Astrocyte of the cerebellum (primary cell): ENCODE measurements around the gene PDE4B.
"Not testable (repeated sequence)": the region's sequence is repeated elsewhere in the genome, so short reads cannot be mapped to it uniquely, and the experiment has no call there.

Source experiments
- DNase-seq: peaks from one replicate; pipeline ENCODE4 v3.0.0-alpha.2; 2011; ENCODE audit warnings: low read depth
- H3K4me3 ChIP-seq: 2 replicates; pipeline ENCODE4 v1.5.1; 2011; ENCODE audit warnings: mild to moderate bottlenecking, low read depth, low read length, moderate library complexity
- in situ Hi-C: cut with HindIII; loops from 2 replicates; pipeline ENCODE4 v1.10.0; 2017; ENCODE audit warnings: low sequenced_read_pairs
- TF ChIP-seq, protein P1 (sequence below): IDR thresholded peaks from 2 replicates; pipeline ENCODE4 v1.5.1; 2012; ENCODE audit warnings: low read length, low read depth, moderate library complexity, mild to moderate bottlenecking; ENCODE audit errors: missing control alignments

The PDE4B gene

DNA sequence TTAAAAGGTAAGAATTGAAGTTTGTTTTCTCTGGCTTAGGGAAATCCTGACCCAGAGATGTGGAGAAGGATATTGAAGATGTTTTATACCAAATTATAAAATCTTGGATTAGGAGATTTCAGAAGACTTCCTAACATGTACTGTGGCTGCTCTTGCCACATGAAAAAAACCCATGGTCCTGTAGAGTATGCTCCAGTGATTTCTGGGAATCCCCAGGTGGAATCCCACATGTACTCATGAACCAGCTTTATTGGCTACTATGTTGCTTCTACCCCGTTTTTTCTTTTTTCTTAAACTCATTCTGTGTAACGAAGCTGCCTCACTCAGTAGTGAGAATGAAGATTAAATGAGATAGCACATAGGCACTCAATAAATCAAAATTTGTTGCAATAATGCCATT is 608.5 kb downstream of the PDE4B start:
- no peak overlapping the region for H3K4me3 ChIP-seq
- in situ Hi-C loops = no loop called here
- TF ChIP-seq, protein P1, sequence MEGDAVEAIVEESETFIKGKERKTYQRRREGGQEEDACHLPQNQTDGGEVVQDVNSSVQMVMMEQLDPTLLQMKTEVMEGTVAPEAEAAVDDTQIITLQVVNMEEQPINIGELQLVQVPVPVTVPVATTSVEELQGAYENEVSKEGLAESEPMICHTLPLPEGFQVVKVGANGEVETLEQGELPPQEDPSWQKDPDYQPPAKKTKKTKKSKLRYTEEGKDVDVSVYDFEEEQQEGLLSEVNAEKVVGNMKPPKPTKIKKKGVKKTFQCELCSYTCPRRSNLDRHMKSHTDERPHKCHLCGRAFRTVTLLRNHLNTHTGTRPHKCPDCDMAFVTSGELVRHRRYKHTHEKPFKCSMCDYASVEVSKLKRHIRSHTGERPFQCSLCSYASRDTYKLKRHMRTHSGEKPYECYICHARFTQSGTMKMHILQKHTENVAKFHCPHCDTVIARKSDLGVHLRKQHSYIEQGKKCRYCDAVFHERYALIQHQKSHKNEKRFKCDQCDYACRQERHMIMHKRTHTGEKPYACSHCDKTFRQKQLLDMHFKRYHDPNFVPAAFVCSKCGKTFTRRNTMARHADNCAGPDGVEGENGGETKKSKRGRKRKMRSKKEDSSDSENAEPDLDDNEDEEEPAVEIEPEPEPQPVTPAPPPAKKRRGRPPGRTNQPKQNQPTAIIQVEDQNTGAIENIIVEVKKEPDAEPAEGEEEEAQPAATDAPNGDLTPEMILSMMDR = no peak
- DNase-seq = no peak

DNA sequence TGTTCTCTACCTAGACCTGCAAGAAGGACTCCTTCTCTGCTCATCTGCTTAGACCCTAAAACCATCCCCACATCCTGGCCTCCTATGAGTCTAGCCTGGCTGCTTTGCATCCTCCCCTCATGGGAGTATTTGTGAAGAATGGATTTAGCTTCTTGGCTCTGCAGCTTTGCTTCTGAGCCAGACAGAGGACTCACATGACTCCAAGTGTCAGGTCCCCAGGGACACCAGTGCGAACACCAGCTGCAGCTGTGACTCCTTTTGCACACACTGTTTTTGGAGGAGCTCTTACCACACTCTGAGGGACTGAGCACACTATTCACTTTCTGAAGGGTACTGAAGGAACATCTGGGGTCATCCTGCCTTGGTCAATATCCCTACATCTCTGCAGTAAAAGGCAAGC is 609.5 kb downstream of the PDE4B start:
- H3K4me3 ChIP-seq = no peak overlapping the region
- in situ Hi-C loops = no loop called here
- TF ChIP-seq, protein P1 = no peak
- DNase-seq = no peak

- in situ Hi-C loops = no loop called here
Measured at GRCh38 chr1:66403007-66403731, 610.5 kb downstream of the PDE4B start.

GRCh38 chr1:66405061-66405460 is 612.4 kb downstream of the PDE4B start:
- in situ Hi-C loops = no loop called here
- TF ChIP-seq, protein P1 = no peak
- no peak for DNase-seq
- no peak overlapping the region for H3K4me3 ChIP-seq

More at GRCh38 chr1:66403007-66403731, 610.5 kb downstream of the PDE4B start:
- no peak overlapping the region for H3K4me3 ChIP-seq
- no peak for DNase-seq
- TF ChIP-seq, protein P1 = no peak

- in situ Hi-C loops, DNase-seq, H3K4me3 ChIP-seq: not testable (repeated sequence)
Measured at GRCh38 chr1:66411449-66411848, 618.8 kb downstream of the PDE4B start.

GRCh38 chr1:66412704-66413103 is 620.0 kb downstream of the PDE4B start:
- no peak for DNase-seq
- in situ Hi-C loops = no loop called here
- no peak overlapping the region for H3K4me3 ChIP-seq
- TF ChIP-seq, protein P1 = no peak

DNA sequence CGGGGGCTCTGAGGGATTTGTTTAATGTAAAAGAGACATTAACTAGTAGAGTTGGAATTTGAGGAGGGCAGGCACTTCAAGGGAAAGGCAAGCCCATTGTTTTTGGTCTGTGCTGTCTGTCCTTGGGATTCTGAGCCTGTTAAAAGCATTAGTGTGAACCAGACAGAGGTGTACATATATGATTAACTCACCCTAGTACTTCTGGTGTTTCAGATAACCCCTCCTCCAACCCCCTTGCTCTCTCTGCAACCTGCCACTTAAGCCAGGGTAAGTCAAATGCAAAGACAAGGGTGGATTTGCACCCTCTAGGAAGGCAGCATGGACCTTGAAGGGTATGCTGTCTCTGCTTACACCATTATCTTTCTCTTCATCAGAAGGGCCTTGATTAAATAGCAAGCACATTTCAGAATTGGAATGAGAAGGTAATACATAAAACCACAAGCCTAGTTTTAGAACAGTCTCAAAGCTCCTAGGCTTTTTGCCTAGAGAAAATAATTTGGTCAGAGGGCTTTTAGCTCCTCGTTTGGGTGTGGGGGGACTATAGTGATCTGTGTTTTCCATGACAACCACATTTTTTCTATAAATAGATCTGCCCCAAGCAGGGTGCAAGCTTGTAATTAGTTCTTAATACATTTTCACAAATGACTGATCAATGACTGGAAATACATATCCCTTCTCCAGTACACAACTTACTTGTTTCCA is 620.6 kb downstream of the PDE4B start:
- DNase-seq = no peak
- H3K4me3 ChIP-seq = no peak overlapping the region
- in situ Hi-C loops = no loop called here
- TF ChIP-seq, protein P1 = no peak
